Skeletal muscle satellite cell (primary cell): ENCODE results near the gene MRC2.
A peak's percentile ranks its signal among the peaks of the same experiment; 100 is the strongest.

Experiments
- H3K27me3 ChIP-seq: 2 replicates; pipeline ENCODE4 v1.7.0; 2013; ENCODE audit warnings: low read length; ENCODE audit not compliant: control insufficient read depth, insufficient read depth
- H3K36me3 ChIP-seq: 2 replicates; pipeline ENCODE4 v1.7.0; 2013; ENCODE audit warnings: mild to moderate bottlenecking, control low read depth, low read length; ENCODE audit not compliant: insufficient read depth
- H3K4me1 ChIP-seq: 2 replicates; pipeline ENCODE4 v1.7.0; 2013; ENCODE audit warnings: low read length; ENCODE audit not compliant: control insufficient read depth, insufficient read depth
- H3K4me2 ChIP-seq: 2 replicates; pipeline ENCODE4 v1.7.0; 2013; ENCODE audit warnings: mild to moderate bottlenecking, low read length
- H3K4me3 ChIP-seq: 2 replicates; pipeline ENCODE4 v1.7.0; 2013; ENCODE audit warnings: low read length
- H3K9ac ChIP-seq: 2 replicates; pipeline ENCODE4 v1.7.0; 2013; ENCODE audit warnings: mild to moderate bottlenecking, low read depth, low read length, moderate library complexity
- H3K9me3 ChIP-seq: replicated peaks from 2 replicates; pipeline ENCODE4 v1.7.0; 2013; ENCODE audit warnings: mild to moderate bottlenecking, control low read depth, low read length

Gene MRC2

DNA sequence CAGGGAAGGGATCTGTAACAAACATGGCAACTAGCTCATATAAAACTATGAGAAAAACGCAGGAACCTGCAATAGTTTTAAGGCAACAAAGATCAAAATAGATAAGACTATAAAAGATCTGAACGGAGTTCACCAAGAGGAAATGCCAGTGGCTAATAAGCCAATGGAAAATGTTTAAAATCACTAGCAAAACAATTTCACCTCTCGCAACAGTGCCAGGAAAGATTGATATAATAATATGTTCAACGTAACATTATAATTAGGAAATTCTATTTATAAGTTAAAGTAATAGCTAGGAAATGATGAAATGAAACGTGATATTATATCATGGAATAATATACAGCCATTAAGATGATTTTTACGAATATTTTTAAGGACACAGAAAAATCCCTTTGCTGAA is 16.0 kb downstream of the MRC2 start:
- no peak overlapping the region for H3K4me2 ChIP-seq
- H3K4me3 ChIP-seq = no peak overlapping the region
- peaks cover 17% of the 10 kb centered on the region for H3K36me3 ChIP-seq
- no peaks in the 10 kb centered on the region for H3K9me3 ChIP-seq
- H3K4me1 ChIP-seq = peaks cover 6% of the 10 kb centered on the region
- no peaks in the 10 kb centered on the region for H3K27me3 ChIP-seq
- H3K9ac ChIP-seq = no peak overlapping the region

DNA sequence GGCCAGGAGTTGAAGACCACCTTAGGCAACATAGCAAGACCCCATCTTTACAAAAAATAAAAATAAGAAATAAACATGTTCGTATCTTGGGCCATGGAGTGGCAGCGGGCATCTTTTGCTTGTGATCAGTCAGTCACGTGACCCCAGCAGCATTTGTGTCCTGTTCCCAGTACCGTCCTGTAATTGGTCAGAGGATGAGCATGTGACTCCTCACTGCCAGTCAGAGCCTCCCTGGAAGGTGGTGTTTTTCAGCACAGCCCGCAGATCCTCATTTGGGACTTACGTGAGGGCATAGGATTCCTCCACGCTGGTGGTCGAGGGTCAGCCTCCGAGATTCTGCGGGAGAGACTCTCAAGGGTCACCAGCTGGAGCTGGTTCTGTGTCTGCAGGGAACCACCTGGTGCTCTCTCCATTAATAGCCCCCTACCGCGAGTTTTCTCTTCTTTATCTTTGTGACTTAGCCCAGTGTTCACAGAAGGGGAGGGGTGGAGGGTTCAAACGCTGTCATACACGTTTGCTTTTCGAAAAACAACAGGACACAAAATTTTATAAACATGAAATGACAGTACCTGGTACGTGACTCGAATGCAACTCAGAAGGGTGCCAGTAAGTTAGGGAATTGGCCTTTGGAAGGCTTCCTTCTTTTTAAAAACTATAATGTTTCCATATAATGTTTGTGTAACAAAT is 17.2 kb downstream of the MRC2 start:
- Histone ChIP-seq H3K9me3 (no peaks in the 10 kb centered on the region), H3K4me3 (no peak overlapping the region), H3K27me3 (no peaks in the 10 kb centered on the region), H3K36me3 (peaks cover 21% of the 10 kb centered on the region), H3K4me1 (peaks cover 11% of the 10 kb centered on the region), H3K9ac (no peak overlapping the region), H3K4me2 (no peak overlapping the region)

DNA sequence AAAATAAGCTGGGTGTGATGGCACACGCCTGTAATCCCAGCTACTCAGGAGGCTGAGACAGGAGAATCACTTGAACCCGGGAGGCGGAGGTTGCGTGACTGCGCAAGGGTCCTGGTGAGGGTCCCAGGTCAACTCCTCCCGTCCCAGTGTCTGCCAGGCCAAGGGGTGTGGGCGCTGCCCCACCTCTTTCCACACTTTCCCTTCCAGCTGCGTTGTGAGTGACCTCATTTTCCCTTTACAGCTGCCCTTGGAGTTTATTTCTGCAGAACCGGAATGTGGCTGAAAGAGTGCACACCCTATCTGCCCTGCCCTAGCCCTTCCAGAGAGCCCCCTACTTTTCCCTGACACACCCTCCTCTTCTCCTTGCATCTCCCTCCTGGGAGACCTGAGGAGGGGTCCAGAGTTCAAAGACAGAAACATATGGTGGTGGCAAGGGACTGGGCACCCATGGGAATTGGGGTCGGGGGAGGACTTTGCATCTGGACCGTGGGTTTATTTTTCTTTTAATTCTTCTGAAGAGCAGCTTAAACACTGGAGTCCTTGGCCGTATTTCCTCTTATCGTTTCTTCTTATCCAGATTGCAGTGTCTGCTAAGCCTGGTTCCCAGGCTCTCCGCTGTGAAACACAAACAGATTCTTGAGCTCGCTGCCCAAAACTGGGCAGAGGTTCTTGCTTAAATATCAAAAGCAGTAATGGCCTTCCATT is 20.9 kb downstream of the MRC2 start:
- peaks cover 43% of the 10 kb centered on the region for H3K4me1 ChIP-seq
- no peaks in the 10 kb centered on the region for H3K9me3 ChIP-seq
- peak overlapping the region; percentile 30 for H3K9ac ChIP-seq
- H3K4me3 ChIP-seq = no peak overlapping the region
- H3K4me2 ChIP-seq = peak overlapping the region; percentile 49
- no peaks in the 10 kb centered on the region for H3K27me3 ChIP-seq
- H3K36me3 ChIP-seq = peaks cover 10% of the 10 kb centered on the region

DNA sequence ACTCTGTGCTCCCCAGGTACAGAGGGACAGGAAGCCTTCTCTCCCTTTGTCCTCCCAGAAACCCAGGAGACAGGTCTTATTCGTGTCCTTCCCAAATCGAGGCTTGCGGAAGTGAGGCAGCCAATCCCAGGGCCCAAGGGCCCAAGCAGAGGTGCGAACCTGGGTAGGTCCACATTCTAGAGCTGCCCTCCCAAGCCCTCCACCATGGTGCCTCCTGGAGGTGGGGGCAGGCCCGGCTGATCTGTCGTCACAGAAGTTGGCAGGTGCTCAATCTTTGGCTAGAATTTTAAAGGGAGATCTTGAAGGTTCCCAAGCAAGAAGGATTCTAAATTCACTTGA is 21.5 kb downstream of the MRC2 start:
- Histone ChIP-seq H3K9me3 (no peaks in the 10 kb centered on the region), H3K36me3 (peaks cover 10% of the 10 kb centered on the region), H3K27me3 (no peaks in the 10 kb centered on the region), H3K9ac (peak overlapping the region; percentile 30), H3K4me3 (no peak overlapping the region), H3K4me1 (peaks cover 48% of the 10 kb centered on the region), H3K4me2 (no peak overlapping the region)

DNA sequence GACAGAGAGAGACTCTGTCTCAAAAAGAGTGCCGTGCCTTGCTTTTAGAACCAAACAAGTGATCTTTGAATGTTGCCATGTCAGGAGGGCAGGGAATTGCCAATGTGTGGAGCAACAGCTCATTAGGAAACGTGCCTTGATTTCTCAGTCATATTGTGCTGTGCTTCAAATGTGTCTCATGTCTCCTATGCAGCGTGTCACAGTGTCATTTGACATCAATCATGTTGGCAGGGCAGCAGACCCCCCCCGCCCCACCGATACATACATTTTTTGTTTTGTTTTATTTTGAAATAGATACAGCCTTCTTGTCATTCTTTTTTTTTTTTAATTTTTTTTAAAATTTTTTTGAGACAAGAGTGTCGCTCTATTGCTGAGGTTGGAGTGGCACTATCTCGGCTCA is 22.1 kb downstream of the MRC2 start:
- Histone ChIP-seq H3K36me3 (peaks cover 8% of the 10 kb centered on the region), H3K4me1 (peaks cover 55% of the 10 kb centered on the region), H3K9ac (no peak overlapping the region), H3K9me3 (no peaks in the 10 kb centered on the region), H3K4me3 (no peak overlapping the region), H3K4me2 (no peak overlapping the region), H3K27me3 (no peaks in the 10 kb centered on the region)

DNA sequence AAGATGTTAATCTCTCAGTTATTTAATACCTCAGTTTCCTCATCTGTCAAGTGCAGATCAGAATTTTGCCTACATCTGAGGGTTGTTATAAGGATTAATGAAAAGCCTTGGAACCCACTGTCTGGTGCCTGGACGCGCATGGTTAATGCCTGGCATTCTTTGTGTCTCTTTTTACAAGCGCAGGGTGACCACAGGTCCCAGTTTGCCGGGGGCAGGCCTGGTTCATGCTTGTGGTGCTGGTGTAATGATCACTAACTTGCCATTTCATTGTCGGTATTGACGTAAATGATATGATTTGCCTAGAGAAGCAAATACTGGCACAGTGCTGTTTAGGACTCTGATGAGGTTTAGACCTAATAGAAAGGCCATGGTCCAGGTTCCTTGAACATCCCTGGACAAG is 23.1 kb downstream of the MRC2 start:
- peaks cover 7% of the 10 kb centered on the region for H3K36me3 ChIP-seq
- H3K4me1 ChIP-seq = peaks cover 57% of the 10 kb centered on the region
- no peaks in the 10 kb centered on the region for H3K27me3 ChIP-seq
- H3K9ac ChIP-seq = no peak overlapping the region
- H3K4me2 ChIP-seq = no peak overlapping the region
- no peak overlapping the region for H3K4me3 ChIP-seq
- H3K9me3 ChIP-seq = no peaks in the 10 kb centered on the region

DNA sequence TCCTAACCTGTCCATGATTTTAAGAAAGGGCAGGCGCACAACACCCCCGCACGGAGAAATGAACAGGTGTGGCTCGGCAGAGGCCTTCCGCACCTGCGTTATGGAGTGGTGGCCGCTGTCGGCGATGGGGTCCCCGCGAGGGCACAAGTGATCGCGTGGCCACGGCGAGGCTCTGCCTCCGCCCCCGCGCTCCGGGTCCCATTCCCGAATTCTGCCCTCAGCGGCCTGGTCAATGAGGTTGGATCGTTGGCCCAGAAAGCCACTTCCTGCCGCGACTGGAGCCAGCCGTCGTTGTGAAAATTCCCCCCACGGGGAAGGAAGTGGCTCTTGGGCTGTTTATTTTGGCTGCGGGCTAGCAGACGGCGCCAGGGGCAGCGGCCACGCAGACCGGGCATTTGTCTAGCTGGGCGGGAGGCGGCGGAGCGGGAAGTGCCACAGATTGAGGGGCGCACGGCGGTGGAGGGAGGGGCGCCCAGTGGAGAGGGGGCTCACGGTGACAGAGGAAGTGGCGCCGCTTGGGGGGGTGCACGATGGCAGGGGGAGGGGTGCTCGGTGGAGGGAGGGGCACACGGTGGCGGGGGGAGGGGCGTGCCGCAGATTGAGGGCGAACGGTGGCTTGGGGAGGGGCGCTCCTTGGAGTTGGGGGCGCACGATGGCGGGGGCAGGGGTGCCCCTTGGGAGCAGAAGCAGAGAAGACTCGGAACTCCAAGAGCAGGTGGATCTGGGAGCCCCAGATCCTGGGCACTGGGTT is 25.0 kb downstream of the MRC2 start:
- Histone ChIP-seq H3K27me3 (no peaks in the 10 kb centered on the region), H3K4me3 (peak overlapping the region; percentile 62), H3K36me3 (peaks cover 18% of the 10 kb centered on the region), H3K4me1 (peaks cover 65% of the 10 kb centered on the region), H3K4me2 (peak overlapping the region; percentile 86), H3K9ac (peak overlapping the region; percentile 77), H3K9me3 (no peaks in the 10 kb centered on the region)

DNA sequence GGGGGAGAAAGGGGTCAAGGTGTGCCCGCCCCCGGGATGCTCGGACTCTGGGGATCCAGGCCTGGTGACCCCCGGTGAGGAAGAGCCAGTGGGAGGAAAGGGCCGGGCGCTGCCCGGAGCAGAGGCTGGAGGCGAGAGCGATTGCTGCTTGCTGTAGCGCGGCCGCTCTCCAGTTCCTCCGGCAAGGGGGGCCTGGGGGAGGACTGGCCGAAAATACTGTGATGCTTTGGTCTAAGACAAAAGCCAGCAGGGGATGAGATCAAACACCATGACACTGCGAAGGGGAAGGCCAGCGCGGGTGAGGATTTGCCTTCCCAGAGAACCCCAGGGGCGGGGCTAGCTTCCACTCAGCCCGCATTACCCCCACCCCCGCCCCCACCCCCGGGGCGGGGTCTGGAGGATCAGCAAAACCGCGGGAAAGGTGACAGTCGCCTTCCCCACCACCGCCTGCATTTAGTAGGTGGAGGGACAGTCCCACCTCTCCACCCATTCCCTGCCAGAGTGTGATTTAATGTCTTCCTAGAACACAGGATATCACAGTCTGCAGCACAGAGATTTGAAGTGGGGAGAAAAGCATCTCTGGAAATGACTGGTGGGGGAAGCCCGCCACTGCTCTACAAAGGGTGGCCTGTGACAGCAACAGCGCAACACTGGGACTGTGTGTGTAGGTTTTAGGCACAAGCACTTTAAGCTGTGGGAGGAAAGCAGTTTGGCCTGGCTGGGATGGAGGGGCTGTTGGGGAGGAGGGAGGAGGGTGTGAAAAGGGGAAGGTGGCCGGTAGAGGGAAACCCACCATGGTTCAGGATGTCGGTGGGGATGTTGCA is 25.7 kb downstream of the MRC2 start:
- H3K9me3 ChIP-seq = no peaks in the 10 kb centered on the region
- peaks cover 62% of the 10 kb centered on the region for H3K4me1 ChIP-seq
- H3K36me3 ChIP-seq = peaks cover 23% of the 10 kb centered on the region
- H3K4me2 ChIP-seq = peak overlapping the region; percentile 86
- H3K27me3 ChIP-seq = no peaks in the 10 kb centered on the region
- peak overlapping the region; percentile 77 for H3K9ac ChIP-seq
- H3K4me3 ChIP-seq = peak overlapping the region; percentile 62

DNA sequence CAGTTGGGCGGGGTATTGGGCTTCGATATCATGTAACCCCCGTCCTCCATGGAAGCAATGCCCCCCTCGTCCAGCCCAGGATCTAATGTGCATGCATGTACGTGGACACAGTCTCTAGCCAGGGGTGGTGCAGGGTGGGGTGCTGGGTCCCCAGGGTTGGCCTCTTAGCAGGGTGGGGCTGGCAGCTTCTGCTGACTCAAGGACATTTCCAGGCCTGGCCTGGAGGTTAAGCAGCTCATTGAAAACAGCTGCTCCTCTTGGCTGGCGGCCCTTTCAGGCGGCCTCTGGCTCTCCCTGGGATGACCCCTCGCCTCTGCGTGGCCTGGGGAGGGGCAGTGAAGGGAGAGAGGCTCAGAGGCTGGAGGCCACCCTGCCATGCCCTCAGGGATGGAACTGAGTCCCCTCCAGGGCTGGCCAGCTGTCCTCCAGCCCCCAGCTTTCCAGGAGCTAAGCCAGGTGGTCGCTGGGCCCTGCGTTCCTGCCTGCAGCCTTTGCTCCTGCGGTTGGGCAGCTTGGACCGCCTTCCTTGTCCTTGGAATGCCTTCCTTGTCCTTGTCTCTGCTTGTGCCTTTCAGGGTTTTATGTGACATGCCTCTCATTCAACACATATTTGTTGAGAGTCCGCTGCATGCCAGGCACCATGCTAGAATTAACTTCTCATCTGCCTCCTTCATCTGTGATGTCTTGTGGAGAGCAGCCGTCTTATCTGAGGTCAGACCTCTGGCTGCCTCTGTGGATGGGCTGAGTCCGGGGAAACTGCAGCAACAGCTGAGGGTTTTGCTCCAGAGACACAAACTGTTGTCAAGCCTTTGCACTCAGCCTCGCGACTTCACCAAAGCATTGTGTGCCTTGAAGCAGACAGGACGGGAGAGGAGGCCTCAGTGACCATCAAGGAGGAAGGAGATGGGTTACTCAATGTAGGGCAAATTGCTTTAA is 26.6 kb downstream of the MRC2 start:
- H3K4me2 ChIP-seq = peak overlapping the region; percentile 86

DNA sequence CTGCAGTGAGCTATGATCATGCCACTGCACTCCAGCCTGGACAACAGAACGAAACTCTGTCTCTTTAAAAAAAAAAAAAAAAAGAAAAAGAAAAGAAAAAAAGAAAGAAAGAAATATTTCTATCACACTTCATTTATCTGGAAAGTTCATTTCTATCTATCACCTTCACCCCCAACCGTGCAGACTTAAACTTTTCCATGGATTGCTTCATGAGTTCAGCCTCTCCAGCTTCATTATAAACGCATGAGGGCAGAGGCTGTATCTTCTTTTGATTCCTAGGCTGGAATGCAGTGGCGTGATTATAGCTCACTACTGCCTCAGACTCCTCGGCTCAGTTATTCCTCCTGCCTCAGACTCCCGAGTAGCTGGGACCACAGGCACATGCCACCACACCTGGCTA is 28.2 kb downstream of the MRC2 start:
- H3K4me1 ChIP-seq = peaks cover 48% of the 10 kb centered on the region
- no peaks in the 10 kb centered on the region for H3K27me3 ChIP-seq
- H3K4me3 ChIP-seq = no peak overlapping the region
- H3K9me3 ChIP-seq = no peaks in the 10 kb centered on the region
- H3K4me2 ChIP-seq = no peak overlapping the region
- H3K9ac ChIP-seq = no peak overlapping the region
- H3K36me3 ChIP-seq = peaks cover 38% of the 10 kb centered on the region

More for the DNA sequence above, 26.6 kb downstream of the MRC2 start:
- Histone ChIP-seq H3K36me3 (peaks cover 28% of the 10 kb centered on the region), H3K4me3 (peak overlapping the region; percentile 53), H3K9ac (peak overlapping the region; percentile 77), H3K27me3 (no peaks in the 10 kb centered on the region), H3K4me1 (peaks cover 54% of the 10 kb centered on the region), H3K9me3 (no peaks in the 10 kb centered on the region)
